Dermis microvascular lymphatic vessel endothelial cell (primary cell): ENCODE results near the gene WSCD1. TPM values are rescaled to one million over a fixed set of nuclear protein-coding genes. Genes with fewer than 3 reads are reported as not detected.
A peak's percentile ranks its signal among the peaks of the same experiment; 100 is the strongest.

ENCODE experiments used
- DNase-seq, 2 donors: peaks; one replicate each; pipeline versions ENCODE4 v3.0.0 to v3.0.0-alpha.2; 2010; ENCODE audit warnings: low read depth in 2 of 2
- total RNA-seq: library from RNA; depleted of rRNA; stranded (reverse); fragments of >200 nt; gene quantifications from 2 replicates; pipeline ENCODE4 v1.2.1, GENCODE V29; 2014

Gene WSCD1
- total RNA-seq, 1 donor from 2014 or later = 11.8 TPM

DNA sequence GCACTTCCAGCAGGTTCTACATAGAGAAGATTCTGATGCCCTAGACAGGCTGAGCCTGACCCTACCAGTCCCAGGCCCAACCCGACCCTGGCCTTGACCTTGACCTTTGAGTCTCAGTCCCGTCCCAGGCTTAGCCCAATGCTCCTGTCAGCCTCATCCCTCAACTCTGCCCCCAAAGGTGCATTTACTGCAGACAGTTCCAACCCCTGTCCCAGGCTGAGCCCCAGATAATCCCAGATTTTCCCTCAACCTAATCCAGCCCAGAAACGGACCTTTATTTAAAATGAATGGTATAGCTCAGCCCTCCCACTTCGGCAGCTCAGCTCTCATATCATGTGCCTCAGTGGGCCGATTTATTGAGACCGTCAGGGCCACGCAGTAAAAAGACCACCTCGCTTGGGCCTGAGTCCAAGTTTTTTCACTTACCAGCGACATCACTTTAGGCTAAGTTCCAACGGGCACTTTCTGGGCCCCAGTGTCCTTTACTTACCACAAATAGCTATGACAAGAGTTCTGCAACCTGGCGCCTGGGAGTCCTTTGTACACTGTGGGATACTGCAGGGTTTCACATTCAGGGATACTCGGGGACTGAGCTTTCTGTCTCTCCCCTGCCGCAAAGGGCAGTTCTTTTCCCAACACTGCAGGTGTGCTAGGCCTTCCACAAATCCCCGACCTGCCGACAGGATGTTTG lies 89.5 kb downstream of the WSCD1 start:
- DNase-seq = no peak

DNA sequence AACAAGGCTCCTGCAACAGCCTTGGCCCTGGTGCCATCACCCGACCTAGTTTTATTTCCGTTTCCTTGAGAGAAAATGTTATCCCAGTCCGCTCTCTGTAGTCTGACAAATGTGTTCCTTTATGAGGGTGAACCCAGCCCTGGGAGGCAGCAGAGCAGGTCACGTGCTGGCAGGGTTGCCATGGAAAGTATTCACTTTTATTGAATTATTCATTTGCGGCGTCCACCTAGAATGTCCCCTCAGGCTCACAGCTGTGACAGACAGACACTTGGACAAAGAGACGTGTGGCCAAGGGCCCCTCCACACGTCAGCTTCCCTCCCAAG lies 90.0 kb downstream of the WSCD1 start:
- no peak for DNase-seq

DNA sequence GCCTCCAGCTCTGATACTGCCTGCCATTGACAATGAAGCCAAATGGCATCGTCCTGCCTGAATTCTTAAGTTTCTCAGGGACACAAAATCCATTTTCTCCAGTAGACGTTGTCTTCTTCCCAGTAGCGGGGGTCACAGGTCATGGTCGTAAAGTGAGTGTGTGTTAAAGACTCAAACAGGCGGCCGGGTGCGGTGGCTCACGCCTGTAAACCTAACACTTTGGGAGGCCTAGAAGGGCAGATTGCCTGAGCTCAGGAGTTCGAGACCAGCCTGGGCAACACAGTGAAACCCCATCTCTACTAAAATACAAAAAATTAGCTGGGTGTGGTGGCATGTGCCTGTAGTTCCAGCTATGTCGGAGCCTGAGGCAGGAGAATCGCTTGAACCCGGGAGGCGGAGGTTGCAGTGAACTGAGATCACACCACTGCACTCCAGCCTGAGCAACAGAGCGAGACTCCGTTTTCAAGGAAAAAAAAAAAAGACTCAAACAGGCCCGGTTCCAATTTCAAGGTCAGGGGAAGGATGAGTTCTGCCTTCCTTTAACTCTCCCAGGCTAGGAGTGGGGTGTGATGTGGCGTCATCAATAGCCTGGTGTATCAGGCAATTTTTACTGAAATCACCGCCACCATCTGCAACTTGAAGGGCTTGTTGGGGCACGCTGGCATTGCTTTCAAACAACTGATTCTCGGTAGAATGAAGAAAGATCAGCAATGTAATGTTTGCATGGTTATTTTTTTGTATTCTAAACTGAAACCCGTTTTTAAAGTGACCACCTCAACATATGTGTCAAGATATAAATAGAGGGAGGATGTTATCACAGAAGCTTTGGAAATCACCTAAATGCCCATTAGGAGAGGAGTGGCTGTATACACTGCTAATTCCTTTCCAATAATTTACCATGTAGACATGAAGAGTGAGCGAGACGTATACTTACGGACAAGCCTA lies 91.0 kb downstream of the WSCD1 start:
- DNase-seq = no peak

DNA sequence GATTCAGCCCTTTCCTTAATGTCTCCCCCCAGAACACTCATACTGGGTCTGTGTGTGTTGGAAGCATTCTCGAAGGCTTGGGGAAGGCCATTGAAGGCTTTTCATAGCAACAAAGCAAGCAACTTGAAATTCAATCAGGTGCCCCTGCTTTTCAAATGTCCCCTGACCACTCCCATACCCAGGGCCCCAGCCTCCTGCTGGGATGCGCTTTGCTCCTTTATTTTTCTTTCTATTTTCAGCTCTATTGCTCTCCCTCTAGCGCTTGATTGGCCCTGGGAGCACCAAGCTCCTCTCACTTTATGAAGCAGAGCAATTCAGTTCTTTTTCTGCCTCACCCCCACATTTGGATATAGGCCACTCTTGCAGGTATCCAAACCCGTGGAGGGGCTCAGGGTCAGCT lies 92.0 kb downstream of the WSCD1 start:
- DNase-seq = no peak

DNA sequence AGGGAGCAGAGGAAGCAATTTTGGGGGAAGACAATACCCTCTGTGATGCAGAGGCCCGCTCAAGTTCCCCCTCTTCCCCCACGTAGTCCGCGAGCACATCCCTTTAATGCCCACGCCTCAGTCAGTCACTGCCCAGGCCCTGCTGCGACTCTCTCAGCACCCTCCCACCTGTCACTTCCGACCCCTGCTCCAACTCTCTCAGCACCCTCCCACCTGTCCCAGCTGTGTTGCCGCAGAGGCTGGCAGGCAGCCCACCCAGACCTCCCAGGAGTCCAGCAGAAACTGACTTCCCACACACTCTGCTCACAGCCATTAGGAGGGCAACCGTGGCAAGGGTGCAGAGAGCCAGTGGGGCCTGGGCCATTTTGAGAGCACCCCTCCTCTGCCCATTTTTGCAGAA lies 92.7 kb downstream of the WSCD1 start:
- DNase-seq = no peak

DNA sequence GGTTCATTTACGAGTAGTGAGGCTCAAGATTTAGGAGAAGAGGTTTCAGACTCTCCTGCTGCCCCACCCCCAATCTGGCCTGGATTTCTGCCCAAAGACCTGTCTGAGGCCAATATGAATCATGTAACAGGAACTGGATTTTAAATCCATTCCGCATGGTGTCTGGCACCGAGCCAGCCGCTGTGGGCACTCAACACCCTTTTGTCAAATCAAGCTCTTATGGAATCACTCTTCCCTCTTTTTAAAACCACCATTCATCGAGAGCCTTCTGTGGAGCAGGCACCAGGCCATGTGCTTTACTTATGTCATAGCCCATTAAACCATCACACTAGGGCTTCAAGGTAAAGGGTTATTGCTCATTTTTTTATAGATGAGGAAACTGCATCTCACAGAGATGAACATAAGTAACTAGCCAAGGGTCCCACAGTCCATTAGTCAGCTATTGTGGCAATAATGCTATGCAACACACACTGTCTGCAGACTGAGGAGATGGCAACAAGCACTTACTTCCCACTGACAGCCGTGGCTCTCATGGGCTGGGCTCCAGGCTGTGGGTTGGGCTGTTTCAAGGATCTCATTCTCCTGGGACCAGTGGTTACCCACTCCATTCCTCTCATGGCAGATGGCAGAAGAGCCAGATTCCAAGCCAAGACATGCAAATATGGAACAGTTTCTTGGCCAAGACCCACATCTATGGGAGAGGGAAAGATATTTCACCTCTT lies 93.6 kb downstream of the WSCD1 start:
- peak in 1 of 2 donors; percentile 8 for DNase-seq

DNA sequence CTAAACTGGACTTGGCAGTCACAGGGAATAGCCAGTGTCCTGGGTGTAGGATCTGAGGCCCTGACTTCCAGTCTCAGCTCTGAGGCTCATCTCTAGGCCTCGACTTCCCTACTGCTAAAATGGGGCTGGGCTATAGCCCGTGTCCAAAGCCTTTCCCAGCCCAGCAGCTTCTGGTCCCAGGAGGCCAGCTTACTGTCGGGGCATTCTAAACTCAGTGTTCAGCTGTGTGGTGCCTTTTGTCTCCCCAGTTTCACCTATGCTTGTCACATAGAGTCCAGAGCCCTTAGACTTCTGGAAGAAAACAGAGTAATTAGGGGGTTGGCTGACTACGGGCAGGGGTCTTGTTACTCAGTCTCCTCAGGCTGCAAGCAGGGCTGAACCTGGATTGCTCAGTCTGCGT lies 94.8 kb downstream of the WSCD1 start:
- DNase-seq = no peak

DNA sequence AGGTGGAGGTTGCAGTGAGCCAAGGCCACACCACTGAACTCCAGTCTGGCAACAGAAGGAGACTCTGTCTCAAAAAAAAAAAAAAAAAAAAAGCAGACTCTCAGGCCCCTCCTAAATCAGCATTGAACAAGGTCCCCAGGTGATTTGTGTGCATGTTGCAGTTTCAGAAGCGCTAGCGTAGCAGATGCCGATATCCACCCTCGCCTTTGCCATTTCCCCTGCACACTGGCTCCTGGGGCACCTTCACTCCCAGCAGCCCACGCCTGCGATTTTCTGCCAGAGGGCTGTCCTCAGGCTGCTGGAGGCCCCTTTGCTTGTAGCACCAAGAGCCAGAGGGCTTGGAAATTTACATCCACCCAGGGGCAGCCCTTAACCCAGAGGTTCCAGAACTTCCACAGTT lies 95.6 kb downstream of the WSCD1 start:
- DNase-seq = no peak

DNA sequence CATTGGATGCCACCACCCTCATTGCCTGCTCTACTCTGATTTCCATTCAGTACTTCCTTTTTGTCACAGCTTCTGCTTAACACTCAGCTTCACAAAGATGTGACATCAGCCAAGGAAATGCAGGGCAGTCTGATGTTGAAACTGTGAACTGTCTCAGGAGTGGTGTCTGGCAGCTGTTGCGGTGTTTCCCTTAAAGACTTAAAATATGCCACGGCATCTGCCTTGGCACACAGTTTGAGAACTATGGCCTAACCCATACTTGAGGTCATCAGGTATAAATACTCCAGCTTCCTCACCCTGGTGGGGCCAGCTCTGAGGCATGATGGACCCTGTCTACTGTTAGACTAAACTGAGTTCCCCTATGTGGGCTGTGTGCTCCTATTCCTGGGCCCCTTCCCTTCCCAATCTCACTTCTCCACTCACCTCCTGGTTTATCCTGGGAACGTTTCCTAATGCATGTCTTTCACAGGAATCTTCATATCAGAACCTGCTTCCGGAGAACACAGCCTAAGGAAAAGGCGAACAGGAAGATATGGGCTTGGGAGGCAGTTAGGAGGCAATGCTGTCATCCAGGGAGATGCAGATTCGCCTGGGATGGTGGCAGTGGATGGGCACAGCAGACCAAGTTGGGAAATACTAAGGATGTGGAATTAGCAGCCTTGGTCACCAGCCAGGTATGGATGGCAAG lies 96.5 kb downstream of the WSCD1 start:
- DNase-seq = no peak

DNA sequence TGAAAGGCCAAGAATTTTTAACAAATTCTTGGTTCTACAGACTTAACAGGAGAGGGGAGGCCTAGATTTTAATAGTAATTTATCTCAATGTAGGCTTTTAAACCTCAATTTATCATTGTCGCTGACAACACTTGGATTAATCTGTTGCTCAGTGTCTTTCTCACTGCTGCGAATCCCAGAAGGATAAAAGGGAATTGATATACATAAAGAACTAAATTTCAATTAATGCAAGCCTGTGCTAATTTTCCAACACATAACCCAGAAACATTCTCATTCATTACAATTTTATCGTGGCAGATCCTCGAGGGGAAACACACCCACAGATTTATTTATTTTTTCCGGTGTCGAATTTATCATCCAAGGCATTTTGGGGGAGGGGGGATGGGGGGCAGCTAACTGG lies 98.1 kb downstream of the WSCD1 start:
- DNase-seq = no peak

DNA sequence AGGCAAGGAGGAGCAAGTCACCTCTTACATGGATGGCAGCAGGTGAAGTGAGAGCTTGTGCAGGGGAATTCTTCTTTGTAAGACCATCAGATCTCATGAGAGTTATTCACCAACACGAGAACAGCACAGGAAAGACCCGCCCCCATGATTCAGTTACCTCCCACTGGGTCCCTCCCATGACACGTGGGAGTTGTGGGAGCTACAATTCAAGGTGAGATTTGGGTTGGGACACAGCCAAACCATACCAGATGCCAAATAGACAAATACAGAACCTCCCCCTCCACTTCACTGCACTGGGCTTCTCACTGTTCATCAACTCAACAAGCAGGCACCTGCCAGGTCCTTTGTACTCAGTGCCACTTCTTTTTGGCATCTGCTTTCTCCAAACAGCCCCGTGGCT lies 100.2 kb downstream of the WSCD1 start:
- no peak for DNase-seq

DNA sequence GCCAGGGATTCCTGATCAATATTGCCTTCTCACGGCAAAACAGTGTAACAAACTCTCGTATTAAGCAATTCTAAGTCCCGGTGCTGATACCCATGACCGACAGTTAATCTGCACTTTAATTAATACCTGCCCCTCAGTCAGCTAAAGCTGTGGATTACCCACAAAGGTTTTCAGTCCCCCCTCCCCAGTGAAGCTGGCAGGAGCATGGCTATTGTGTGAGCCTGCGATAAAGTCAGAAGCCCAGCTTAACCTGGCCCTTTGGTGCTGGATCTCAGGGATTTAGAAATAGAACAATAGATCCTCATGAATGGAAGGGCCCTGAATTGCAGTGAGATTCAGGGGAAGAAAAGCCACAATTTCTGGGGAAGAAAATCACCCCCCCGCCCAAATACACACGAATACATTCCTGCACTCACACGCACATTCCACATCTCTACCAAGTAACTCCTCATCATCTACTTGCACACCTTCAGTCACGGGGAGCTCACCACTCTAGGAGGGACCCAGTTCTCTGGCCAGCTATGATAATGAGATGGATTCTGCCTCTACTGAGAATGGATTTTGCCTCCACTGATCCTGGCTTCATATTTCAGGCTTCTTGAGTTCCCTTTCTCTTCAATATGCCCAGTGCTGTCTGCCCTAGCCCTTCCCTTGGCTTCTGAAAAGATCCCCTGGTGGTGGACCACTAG lies 102.6 kb downstream of the WSCD1 start:
- no peak for DNase-seq

DNA sequence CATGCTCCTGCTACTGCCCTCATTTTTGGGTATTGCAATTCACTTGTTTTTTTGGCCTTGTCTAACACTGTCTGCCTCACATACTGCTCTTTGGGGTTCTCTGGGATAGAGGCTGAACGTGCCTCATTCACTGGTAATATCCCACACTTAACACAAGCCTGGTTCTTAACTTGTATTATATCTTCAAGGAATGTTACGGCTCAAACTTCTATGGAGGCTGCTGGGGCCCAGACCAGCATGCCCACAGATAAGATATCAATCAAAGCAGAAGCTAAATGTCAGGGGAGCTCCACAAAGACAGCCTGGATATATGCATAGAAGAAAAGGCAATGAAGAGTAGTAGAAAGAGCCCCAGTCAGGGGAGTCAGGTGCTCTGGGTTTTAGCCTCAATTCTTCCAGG lies 103.5 kb downstream of the WSCD1 start:
- no peak for DNase-seq
